KMS-11 (cell line): ENCODE measurements around the gene PCED1A.

Experiments used
- H2AFZ ChIP-seq: fragments of 200-600 bp; sonication (generic); 2 replicates; pipeline ENCODE4 v1.6.1; 2016; ENCODE audit warnings: antibody characterized with exemption, mixed run types, low read depth
- H3K27ac ChIP-seq: fragments of 200-600 bp; sonication (generic); 2 replicates; pipeline ENCODE4 v1.6.1; 2016; ENCODE audit warnings: mild to moderate bottlenecking, mixed run types
- H3K27me3 ChIP-seq: fragments of 200-600 bp; sonication (generic); 2 replicates; pipeline ENCODE4 v1.6.1; 2017; ENCODE audit warnings: mild to moderate bottlenecking, low read depth, mixed run types, moderate library complexity; ENCODE audit not compliant: insufficient read depth
- H3K36me3 ChIP-seq: fragments of 200-600 bp; sonication (generic); 2 replicates; pipeline ENCODE4 v1.6.1; 2017; ENCODE audit warnings: mild to moderate bottlenecking, mixed run types; ENCODE audit not compliant: insufficient read depth
- H3K4me1 ChIP-seq: fragments of 200-600 bp; sonication (generic); 2 replicates; pipeline ENCODE4 v1.6.1; 2016; ENCODE audit warnings: mild to moderate bottlenecking, low read depth, mixed run types; ENCODE audit not compliant: poor library complexity, severe bottlenecking
- H3K4me2 ChIP-seq: fragments of 200-600 bp; sonication (generic); 2 replicates; pipeline ENCODE4 v1.7.0; 2016; ENCODE audit warnings: mild to moderate bottlenecking, mixed run types
- H3K4me3 ChIP-seq: fragments of 200-600 bp; sonication (generic); IDR thresholded peaks from 2 replicates; pipeline ENCODE4 v1.6.1; 2017; ENCODE audit warnings: low read depth, low read length, mixed read lengths; ENCODE audit not compliant: insufficient read depth
- H3K79me2 ChIP-seq: fragments of 200-600 bp; sonication (generic); 2 replicates; pipeline ENCODE4 v1.6.1; 2016; ENCODE audit warnings: low read depth, mixed run types; ENCODE audit not compliant: insufficient read depth
- H3K9ac ChIP-seq: fragments of 200-600 bp; sonication (generic); 2 replicates; pipeline ENCODE4 v1.6.1; 2016; ENCODE audit warnings: mild to moderate bottlenecking, mixed run types
- H4K20me1 ChIP-seq: fragments of 200-600 bp; sonication (generic); 2 replicates; pipeline ENCODE4 v1.6.1; 2016; ENCODE audit warnings: mild to moderate bottlenecking, mixed run types; ENCODE audit not compliant: insufficient read depth
- TF ChIP-seq, protein P1 (sequence below): fragments of 200-600 bp; sonication (generic); conservative IDR thresholded peaks from 2 replicates; pipeline ENCODE4 v1.6.1; 2017; ENCODE audit warnings: low read depth, mild to moderate bottlenecking, antibody characterized with exemption, low read length, moderate library complexity, mixed read lengths

Gene PCED1A

DNA sequence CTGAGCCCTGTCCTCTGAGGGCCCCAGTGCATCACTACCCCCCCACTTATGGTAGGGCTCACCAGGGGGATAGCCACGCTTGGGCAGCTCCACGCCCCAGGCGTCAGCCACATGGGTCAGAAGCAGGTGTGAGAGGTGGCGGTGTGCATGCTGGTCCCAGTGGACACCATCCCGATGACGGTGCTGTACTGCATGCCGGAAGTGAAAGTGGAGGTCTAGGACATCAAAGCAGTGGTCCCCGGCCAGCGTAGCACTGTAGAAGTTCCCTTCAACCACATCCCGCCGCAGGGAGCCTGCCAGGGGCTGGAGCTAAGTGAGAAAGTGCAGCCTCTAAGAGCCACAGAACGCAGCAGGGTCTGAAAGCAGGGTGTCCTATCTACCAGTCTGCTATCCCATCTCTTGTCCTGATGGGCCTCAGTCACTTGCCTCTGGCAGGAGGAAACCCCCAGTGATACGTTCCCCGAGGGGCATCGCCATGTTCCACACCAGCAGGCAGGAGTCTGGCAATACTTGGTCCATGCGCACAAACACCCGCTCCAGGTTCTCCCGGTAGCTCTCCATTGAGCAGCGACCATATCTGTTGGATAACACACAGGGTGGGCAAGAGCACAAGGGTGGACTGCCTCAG, 2.2 kb downstream of the PCED1A start:
- TF ChIP-seq, protein P1, sequence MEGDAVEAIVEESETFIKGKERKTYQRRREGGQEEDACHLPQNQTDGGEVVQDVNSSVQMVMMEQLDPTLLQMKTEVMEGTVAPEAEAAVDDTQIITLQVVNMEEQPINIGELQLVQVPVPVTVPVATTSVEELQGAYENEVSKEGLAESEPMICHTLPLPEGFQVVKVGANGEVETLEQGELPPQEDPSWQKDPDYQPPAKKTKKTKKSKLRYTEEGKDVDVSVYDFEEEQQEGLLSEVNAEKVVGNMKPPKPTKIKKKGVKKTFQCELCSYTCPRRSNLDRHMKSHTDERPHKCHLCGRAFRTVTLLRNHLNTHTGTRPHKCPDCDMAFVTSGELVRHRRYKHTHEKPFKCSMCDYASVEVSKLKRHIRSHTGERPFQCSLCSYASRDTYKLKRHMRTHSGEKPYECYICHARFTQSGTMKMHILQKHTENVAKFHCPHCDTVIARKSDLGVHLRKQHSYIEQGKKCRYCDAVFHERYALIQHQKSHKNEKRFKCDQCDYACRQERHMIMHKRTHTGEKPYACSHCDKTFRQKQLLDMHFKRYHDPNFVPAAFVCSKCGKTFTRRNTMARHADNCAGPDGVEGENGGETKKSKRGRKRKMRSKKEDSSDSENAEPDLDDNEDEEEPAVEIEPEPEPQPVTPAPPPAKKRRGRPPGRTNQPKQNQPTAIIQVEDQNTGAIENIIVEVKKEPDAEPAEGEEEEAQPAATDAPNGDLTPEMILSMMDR = no peak
- no peaks in the 10 kb centered on the region for H3K79me2 ChIP-seq
- no peak overlapping the region for H3K4me3 ChIP-seq
- no peaks in the 10 kb centered on the region for H3K4me1 ChIP-seq
- no peaks in the 10 kb centered on the region for H4K20me1 ChIP-seq
- no peak overlapping the region for H3K27ac ChIP-seq
- H3K9ac ChIP-seq = no peak overlapping the region
- no peaks in the 10 kb centered on the region for H3K27me3 ChIP-seq
- no peaks in the 10 kb centered on the region for H3K36me3 ChIP-seq
- no peak overlapping the region for H2AFZ ChIP-seq
- no peak overlapping the region for H3K4me2 ChIP-seq

DNA sequence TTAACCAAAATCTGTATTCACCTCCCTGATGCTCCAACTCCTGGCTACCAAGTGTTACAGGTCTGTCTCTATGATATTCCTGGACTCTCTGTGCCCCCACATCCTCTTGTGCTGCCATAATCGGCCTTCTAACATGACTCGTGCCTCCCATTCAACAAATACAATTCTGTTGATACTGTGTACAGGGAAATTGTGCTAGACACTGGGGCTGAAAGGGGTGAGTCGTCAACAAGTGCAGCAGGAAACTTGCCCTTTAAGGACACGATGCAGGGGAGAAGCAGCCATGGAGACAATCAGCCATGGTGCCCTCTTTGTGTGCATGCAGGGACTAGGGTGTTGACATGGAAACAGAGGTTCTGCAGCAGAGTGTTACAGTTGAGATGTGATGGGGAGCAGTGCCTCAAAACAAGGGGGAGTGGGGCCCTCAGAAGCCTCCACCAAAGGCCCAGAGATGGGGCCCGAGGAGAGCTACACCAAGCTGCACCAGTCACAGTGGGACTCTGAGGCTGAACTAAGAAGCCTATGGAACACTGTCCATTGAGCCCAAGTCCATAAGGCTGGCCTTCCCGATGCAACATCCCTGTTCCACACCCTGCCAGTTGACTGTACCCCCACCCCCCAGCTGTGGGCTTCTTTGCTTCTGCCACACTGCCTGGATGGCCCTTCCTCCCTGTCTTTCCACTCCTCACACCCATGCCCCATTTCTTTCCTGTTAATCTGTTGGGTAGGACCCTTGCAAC, 3.1 kb downstream of the PCED1A start:
- H3K9ac ChIP-seq = no peak overlapping the region
- no peaks in the 10 kb centered on the region for H3K79me2 ChIP-seq
- no peaks in the 10 kb centered on the region for H3K4me1 ChIP-seq
- H3K4me3 ChIP-seq = no peak overlapping the region
- H2AFZ ChIP-seq = no peak overlapping the region
- H3K27ac ChIP-seq = no peak overlapping the region
- H3K36me3 ChIP-seq = no peaks in the 10 kb centered on the region
- H4K20me1 ChIP-seq = no peaks in the 10 kb centered on the region
- H3K27me3 ChIP-seq = no peaks in the 10 kb centered on the region
- TF ChIP-seq, protein P1 = no peak
- H3K4me2 ChIP-seq = no peak overlapping the region

DNA sequence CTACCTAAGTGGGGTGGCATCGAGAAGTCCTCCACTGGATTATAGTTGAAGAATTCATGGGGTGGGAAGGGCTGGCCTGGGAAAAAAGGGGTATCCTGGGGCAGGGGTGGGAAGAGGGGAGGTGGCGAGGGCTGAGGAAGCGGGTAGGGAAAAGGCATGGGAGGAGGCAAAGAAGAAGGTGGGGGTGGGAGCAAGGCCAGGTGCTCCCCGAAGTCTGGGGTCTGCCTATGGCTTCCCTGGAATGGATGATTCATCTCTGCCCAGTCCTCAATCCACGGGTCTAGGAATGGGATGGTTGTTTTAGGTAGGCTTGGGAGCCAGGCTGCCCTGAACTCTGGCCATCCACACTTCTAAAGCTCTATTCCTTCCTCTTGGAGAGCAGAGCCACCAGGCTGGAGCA, 4.4 kb downstream of the PCED1A start:
- Histone ChIP-seq H3K4me3 (no peak overlapping the region), H3K36me3 (no peaks in the 10 kb centered on the region), H3K27me3 (no peaks in the 10 kb centered on the region), H3K79me2 (no peaks in the 10 kb centered on the region), H3K4me1 (no peaks in the 10 kb centered on the region), H3K9ac (no peak overlapping the region), H3K4me2 (no peak overlapping the region), H4K20me1 (no peaks in the 10 kb centered on the region), H2AFZ (no peak overlapping the region), H3K27ac (no peak overlapping the region)
- TF ChIP-seq, protein P1 = no peak

DNA sequence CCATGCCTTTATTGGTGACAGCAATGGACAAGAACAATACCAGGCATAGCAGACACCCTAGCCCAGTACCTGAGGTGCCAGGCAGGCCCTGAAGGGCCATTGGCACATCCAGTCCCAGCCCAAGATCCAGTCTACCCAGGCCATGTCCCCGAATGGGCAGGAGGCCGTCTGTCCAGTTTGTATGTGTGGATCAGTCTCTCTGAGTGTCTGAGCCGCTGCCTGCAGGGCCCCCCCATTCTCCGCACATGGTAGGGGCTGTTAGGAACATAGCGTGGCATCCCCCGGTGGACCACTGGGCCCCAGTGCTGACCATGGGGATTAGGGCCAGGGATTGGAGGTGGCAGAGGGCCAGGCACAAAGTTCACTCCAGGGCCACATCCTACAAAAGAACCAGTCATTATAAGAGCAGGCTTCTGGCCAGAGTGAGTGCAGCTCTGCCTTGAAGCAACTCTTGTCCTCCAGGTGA, 5.1 kb downstream of the PCED1A start:
- Histone ChIP-seq H3K4me1 (no peaks in the 10 kb centered on the region), H3K27ac (no peak overlapping the region), H3K27me3 (no peaks in the 10 kb centered on the region), H4K20me1 (no peaks in the 10 kb centered on the region), H3K4me2 (no peak overlapping the region), H3K4me3 (no peak overlapping the region), H3K9ac (no peak overlapping the region), H3K79me2 (no peaks in the 10 kb centered on the region), H3K36me3 (no peaks in the 10 kb centered on the region), H2AFZ (no peak overlapping the region)
- TF ChIP-seq, protein P1 = no peak
